PFSK-1 (cell line): Measurements from ENCODE around the gene NCEH1.

Experiments used
- FOXP2 ChIP-seq: optimal IDR thresholded peaks from 2 replicates; pipeline ENCODE3; 2011; ENCODE audit warnings: borderline replicate concordance, control low read depth, inconsistent platforms; ENCODE audit not compliant: insufficient read depth; ENCODE audit errors: extremely low read length, extremely low read depth
- POLR2AphosphoS5 ChIP-seq: IDR thresholded peaks from 2 replicates; pipeline ENCODE4 v1.6.1; 2012; ENCODE audit warnings: low read depth, mild to moderate bottlenecking, control low read depth, low read length, moderate library complexity
- SIN3A ChIP-seq: IDR thresholded peaks from 2 replicates; pipeline ENCODE4 v1.6.1; 2012; ENCODE audit warnings: mild to moderate bottlenecking, low read length, moderate library complexity, borderline replicate concordance; ENCODE audit not compliant: insufficient read depth
- TAF1 ChIP-seq: IDR thresholded peaks from 2 replicates; pipeline ENCODE4 v1.6.1; 2012; ENCODE audit warnings: low read length, control low read depth, borderline replicate concordance; ENCODE audit not compliant: insufficient read depth
- TF ChIP-seq, protein P1 (sequence below), 2 experiments: IDR thresholded peaks; 2 replicates each; pipeline versions ENCODE4 v1.6.1 to v1.8.0; 2011 to 2012; ENCODE audit warnings: low read depth in 2 of 2, low read length in 2 of 2, control low read depth in 1 of 2, inconsistent platforms in 1 of 2, mild to moderate bottlenecking in 1 of 2, moderate library complexity in 1 of 2; ENCODE audit not compliant: insufficient read depth in 1 of 2

Gene NCEH1

DNA sequence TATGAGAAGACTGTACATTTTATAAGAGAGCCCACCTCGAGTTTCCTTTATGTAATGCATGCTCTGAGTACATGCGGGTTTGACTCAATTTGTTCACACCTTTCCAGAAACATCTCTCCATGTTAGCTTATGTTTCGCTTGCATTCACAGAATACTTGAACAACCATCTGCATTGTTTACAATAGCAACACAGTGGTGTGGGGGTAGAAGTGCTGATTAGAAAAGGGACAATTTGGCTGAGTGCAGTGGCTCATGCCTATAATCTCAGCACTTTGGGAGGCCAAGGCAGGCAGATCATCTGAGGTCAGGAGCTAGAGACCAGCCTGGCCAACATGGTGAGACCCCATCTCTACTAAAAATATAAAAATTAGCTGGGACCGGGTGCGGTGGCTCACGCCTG lies 60.9 kb downstream of the NCEH1 start:
- TF ChIP-seq POLR2AphosphoS5 (no peak), FOXP2 (no peak), TAF1 (no peak), SIN3A (no peak)
- TF ChIP-seq, protein P1, sequence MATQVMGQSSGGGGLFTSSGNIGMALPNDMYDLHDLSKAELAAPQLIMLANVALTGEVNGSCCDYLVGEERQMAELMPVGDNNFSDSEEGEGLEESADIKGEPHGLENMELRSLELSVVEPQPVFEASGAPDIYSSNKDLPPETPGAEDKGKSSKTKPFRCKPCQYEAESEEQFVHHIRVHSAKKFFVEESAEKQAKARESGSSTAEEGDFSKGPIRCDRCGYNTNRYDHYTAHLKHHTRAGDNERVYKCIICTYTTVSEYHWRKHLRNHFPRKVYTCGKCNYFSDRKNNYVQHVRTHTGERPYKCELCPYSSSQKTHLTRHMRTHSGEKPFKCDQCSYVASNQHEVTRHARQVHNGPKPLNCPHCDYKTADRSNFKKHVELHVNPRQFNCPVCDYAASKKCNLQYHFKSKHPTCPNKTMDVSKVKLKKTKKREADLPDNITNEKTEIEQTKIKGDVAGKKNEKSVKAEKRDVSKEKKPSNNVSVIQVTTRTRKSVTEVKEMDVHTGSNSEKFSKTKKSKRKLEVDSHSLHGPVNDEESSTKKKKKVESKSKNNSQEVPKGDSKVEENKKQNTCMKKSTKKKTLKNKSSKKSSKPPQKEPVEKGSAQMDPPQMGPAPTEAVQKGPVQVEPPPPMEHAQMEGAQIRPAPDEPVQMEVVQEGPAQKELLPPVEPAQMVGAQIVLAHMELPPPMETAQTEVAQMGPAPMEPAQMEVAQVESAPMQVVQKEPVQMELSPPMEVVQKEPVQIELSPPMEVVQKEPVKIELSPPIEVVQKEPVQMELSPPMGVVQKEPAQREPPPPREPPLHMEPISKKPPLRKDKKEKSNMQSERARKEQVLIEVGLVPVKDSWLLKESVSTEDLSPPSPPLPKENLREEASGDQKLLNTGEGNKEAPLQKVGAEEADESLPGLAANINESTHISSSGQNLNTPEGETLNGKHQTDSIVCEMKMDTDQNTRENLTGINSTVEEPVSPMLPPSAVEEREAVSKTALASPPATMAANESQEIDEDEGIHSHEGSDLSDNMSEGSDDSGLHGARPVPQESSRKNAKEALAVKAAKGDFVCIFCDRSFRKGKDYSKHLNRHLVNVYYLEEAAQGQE (IDR thresholded peaks at IDR 0.05; ENCODE audit: insufficient read depth in 1 of 2, low read depth in 2 of 2, low read length in 2 of 2): no peak

DNA sequence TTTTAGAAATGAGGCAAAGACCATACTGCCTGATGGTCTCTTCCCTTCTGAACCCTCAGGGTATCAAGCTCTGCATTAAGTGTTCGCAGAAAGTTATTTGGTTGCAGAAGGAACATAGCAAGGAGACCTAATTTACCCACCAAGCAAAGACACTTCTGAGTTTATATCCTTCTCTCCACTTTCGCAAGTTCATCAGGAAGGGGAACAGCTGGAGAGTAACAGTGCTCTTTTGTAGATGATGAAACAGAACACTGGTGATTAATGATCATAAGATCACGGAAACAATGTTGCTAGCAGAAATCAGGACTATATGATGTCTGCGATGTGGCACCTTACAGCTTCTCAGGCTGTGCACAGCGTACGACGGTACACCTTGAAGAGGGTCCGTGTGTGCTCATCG lies 62.1 kb downstream of the NCEH1 start:
- no peak for TF ChIP-seq SIN3A
- no peak for TF ChIP-seq POLR2AphosphoS5
- TF ChIP-seq, protein P1 (IDR thresholded peaks at IDR 0.05; ENCODE audit: insufficient read depth in 1 of 2, low read depth in 2 of 2, low read length in 2 of 2): no peak
- TF ChIP-seq TAF1: no peak
- no peak for TF ChIP-seq FOXP2

DNA sequence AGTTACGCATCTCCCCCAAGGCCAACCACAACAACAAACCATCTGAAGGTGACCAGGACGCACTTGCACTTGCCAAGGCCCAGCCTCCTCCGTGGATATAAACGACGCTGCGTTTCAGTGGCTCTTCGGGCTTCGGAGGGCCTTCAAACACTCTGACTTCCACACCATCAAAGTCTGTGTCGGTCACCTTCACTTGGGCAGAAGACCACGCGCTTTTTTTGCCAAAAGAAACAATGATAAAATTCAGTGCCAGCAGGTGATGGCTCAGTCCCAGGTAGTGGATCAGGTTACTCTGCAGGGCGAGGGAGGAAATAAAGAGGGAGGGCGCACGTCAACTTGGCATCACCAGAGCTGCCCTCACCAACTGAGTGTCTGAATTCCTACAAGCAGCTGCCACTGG lies 63.0 kb downstream of the NCEH1 start:
- TF ChIP-seq FOXP2 (no peak), POLR2AphosphoS5 (no peak), SIN3A (no peak), TAF1 (no peak)
- TF ChIP-seq, protein P1 (IDR thresholded peaks at IDR 0.05; ENCODE audit: insufficient read depth in 1 of 2, low read depth in 2 of 2, low read length in 2 of 2): no peak

- TF ChIP-seq, protein P1 (IDR thresholded peaks at IDR 0.05; ENCODE audit: insufficient read depth in 1 of 2, low read depth in 2 of 2, low read length in 2 of 2): no peak
- TF ChIP-seq TAF1 (no peak), POLR2AphosphoS5 (no peak), SIN3A (no peak), FOXP2 (no peak)
Measured at GRCh38 chr3:172647080-172647479, 63.8 kb downstream of the NCEH1 start.

GRCh38 chr3:172646439-172647015 lies 64.3 kb downstream of the NCEH1 start:
- TF ChIP-seq SIN3A: no peak
- TF ChIP-seq FOXP2: no peak
